ENCODE measurements around the gene NEUROG2. TPM values are rescaled to one million over a fixed set of nuclear protein-coding genes. Genes with fewer than 3 reads are reported as not detected.
A peak's percentile ranks its signal among the peaks of the same experiment; 100 is the strongest.

Gene NEUROG2
- total and polyA plus RNA-seq, 2 of the 8 experiments (the other 6 are each of a cell fraction or from before 2014, with no cell fraction given): 0.03 TPM; not detected in 1

DNA sequence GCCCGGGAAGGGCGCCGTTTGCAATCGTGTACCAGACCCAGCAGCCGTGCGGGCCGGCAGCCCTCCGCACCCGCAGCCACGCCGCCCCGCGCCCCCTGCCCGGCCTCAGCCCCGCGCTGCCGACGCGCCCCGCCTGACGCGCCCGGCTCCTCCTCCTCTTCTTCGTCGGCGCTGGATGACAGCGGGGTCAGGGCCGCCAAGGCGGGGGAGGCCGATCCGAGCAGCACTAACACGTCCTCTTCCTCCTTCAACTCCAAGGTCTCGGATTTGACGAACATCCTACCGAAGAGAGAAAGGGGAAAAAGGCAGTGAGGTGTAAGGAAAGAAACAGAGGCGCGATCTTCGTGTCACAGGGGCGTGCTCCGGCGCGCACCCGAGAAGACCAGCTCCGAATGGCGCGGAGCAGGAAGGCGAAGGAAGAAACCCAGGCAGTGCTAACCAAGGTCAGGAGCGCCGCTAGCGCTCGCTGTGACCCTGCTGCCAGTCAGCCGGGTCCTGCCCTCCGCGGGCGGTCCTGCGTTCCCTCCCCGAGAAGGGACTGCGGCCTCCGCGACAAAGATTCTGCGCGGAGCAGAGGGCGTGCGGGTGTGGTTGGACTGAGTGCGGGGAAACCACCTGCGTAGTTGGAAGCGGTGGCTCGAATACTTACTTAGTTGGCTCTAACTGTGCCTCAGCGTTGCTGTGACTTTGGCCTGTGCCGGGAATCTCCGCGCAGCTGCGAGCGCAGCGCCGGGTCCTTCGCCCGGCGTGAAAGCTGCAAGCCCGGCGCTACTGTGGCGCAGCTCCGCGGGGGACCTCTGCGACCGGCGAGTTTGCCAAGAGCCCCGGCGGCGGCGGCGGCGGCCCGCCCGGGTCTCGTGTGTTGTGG lies 548 bp downstream of the NEUROG2 start:
- Histone ChIP-seq H4K8ac (ENCODE audit: extremely low read depth, insufficient read depth, low read length) (peak overlapping the region; percentile 45; the same call in 1 of the 2 replicates), H3K79me2 (ENCODE audit: control insufficient read depth in 1 of 2, insufficient read depth in 2 of 2, low read length in 2 of 2) (no peaks in the 10 kb centered on the region), H4K91ac (replicated peaks; ENCODE audit: insufficient read length, low read length) (no peak overlapping the region), H2BK20ac (ENCODE audit: low read length) (no peak overlapping the region), H4K5ac (ENCODE audit: insufficient read length, low read depth, low read length) (no peak overlapping the region), H2AFZ (ENCODE audit: low read length) (no peak overlapping the region), H3K79me1 (ENCODE audit: low read depth, low read length) (no peaks in the 10 kb centered on the region), H2BK15ac (ENCODE audit: low read length) (no peak overlapping the region), H3K27ac (ENCODE audit: low read depth, low read length) (no peak overlapping the region), H3K9me3 (ENCODE audit: insufficient read depth in 2 of 2, low read depth in 1 of 2, low read length in 1 of 2) (no peaks in the 10 kb centered on the region), H3K36me3 (ENCODE audit: control insufficient read depth in 2 of 4, insufficient read depth in 4 of 4, low read length in 3 of 4) (peaks cover 0 to 4% (median 0%) of the 10 kb centered on the region in 4 experiments; a peak in 1 of 8 replicates), H3K56ac (replicated peaks; ENCODE audit: insufficient read length, low read depth, low read length) (no peak overlapping the region), H2BK120ac (replicated peaks; ENCODE audit: low read depth, low read length) (no peak overlapping the region), H3K23ac (ENCODE audit: insufficient read length) (no peak overlapping the region), H3K27me3 (replicated peaks in 1 of 4; ENCODE audit: control insufficient read depth in 3 of 4, extremely low read depth in 1 of 4, insufficient read depth in 3 of 4, low read length in 3 of 4) (peaks cover 88 to 100% (median 95%) of the 10 kb centered on the region in 4 experiments), H3K4me2 (ENCODE audit: insufficient read depth in 1 of 2, low read depth in 2 of 2, low read length in 2 of 2) (peak overlapping the region; percentile 90 to 96), H3K4ac (replicated peaks; ENCODE audit: insufficient read length, low read depth, low read length) (no peak overlapping the region), H3K9ac (replicated peaks in 1 of 4; ENCODE audit: extremely low read depth in 1 of 4, low read depth in 3 of 4, low read length in 3 of 4) (no peak overlapping the region), H3K4me3 (ENCODE audit: extremely low read depth in 1 of 4, insufficient read depth in 2 of 4, low read depth in 3 of 4, low read length in 4 of 4) (peak overlapping the region; percentile 30 to 59 (median 36)), H3K4me1 (replicated peaks in 1 of 4; ENCODE audit: control insufficient read depth in 3 of 4, insufficient read depth in 4 of 4, low read length in 3 of 4) (peaks cover 12 to 35% (median 19%) of the 10 kb centered on the region in 4 experiments), H3K18ac (ENCODE audit: extremely low read depth, low read length) (no peak overlapping the region; the same call in 1 of the 2 replicates), H2AK5ac (ENCODE audit: low read depth, low read length) (no peak overlapping the region), H2BK12ac (ENCODE audit: low read depth, low read length) (no peak overlapping the region; the same call in 1 of the 2 replicates), H3K23me2 (ENCODE audit: low read depth, low read length) (peaks cover 18% of the 10 kb centered on the region; the same call in 1 of the 2 replicates), H3K14ac (ENCODE audit: insufficient read length) (no peak overlapping the region), H2BK5ac (ENCODE audit: low read depth, low read length) (no peak overlapping the region), H4K20me1 (replicated peaks in 1 of 2; ENCODE audit: control insufficient read depth in 1 of 2, insufficient read depth in 2 of 2, low read length in 2 of 2) (peaks cover 3 to 30% of the 10 kb centered on the region in 2 experiments)
- DNase-seq (ENCODE audit: low read depth in 1 of 2, low spot score in 2 of 2) (peak in 1 of 2 experiments; percentile 79), FAIRE-seq (no peak)
- WGBS, 2 experiments (ENCODE audit: extremely low coverage in 1 of 2, insufficient coverage in 1 of 2, insufficient read length in 1 of 2, insufficient replicate concordance in 2 of 2, low coverage in 1 of 2, low lambda C conversion rate in 2 of 2, missing lambda C conversion rate in 1 of 2): 3% methylated on average over 69 of the region's 96 CpGs; no CpG with 5 or more reads in 1 of the 2 experiments
- POLR2A ChIA-PET (ENCODE audit: partially characterized antibody): interaction anchor here (1.4 kb wide), 1 partner anchor 8 kb away, joined by 4 read pairs; no protein-coding TSS in a partner anchor
- CTCF ChIA-PET (ENCODE audit: partially characterized antibody): interaction anchor here (1.0 to 4.1 kb wide), 10 partner anchors 11 to 188 kb away, joined by 3 to 24 read pairs (median 4); no protein-coding TSS in a partner anchor
- TF ChIP-seq RNF2 (IDR thresholded peaks at IDR 0.05; ENCODE audit: borderline replicate concordance, low read depth, low read length, missing control alignments, poor library complexity, severe bottlenecking) (peak; percentile 60), SIN3A (conservative IDR thresholded peaks at IDR 0.05 in 1 of 2, IDR thresholded peaks at IDR 0.05 in 1 of 2; ENCODE audit: low read depth in 1 of 2, low read length in 2 of 2) (0 out of 4 replicates have a peak, but pooled peaks of 1 of the 2 experiments have one; percentile 34), SUZ12 (IDR thresholded peaks at IDR 0.05; ENCODE audit: low read length) (peak; percentile 92), SAP30 (IDR thresholded peaks at IDR 0.05; ENCODE audit: insufficient read depth, insufficient replicate concordance, low read length) (peak; percentile 14), POLR2A (IDR thresholded peaks at IDR 0.05; ENCODE audit: control extremely low read depth in 1 of 2, low read depth in 2 of 2, low read length in 2 of 2) (no peak), CREB1 (IDR thresholded peaks at IDR 0.05) (peak; percentile 88), BACH1 (IDR thresholded peaks at IDR 0.05; ENCODE audit: low read length) (no peak), RXRA (IDR thresholded peaks at IDR 0.05; ENCODE audit: insufficient read depth, low read depth, low read length) (no peak), GABPA (IDR thresholded peaks at IDR 0.05; ENCODE audit: borderline replicate concordance, insufficient read depth, low read length) (no peak), EZH2 (IDR thresholded peaks at IDR 0.05; ENCODE audit: low read depth, low read length, severe bottlenecking) (peak; percentile 80)

All from H1 (cell line).